B cell (primary cell): ENCODE results near the gene PHC2.

Experiments used
- CTCF ChIP-seq: fragments of 200-600 bp; IDR thresholded peaks from one replicate; pipeline ENCODE4 v1.8.0; 2022; ENCODE audit warnings: antibody characterized with exemption, mild to moderate bottlenecking
- EZH2 ChIP-seq: IDR thresholded peaks from 2 replicates; pipeline ENCODE4 v1.6.1; 2012; ENCODE audit warnings: borderline replicate concordance, low read depth, mild to moderate bottlenecking, moderate library complexity, low read length; ENCODE audit not compliant: insufficient read depth, poor library complexity, severe bottlenecking

GRCh38 chr1:33364565-33364918, 66.4 kb downstream of the PHC2 start:
- TF ChIP-seq CTCF: no peak
- no peak for TF ChIP-seq EZH2
